Measurements from ENCODE around the gene ARHGAP30.
"Not testable (repeated sequence)": the region's sequence is repeated elsewhere in the genome, so short reads cannot be mapped to it uniquely, and the experiment has no call there.

Gene ARHGAP30

DNA sequence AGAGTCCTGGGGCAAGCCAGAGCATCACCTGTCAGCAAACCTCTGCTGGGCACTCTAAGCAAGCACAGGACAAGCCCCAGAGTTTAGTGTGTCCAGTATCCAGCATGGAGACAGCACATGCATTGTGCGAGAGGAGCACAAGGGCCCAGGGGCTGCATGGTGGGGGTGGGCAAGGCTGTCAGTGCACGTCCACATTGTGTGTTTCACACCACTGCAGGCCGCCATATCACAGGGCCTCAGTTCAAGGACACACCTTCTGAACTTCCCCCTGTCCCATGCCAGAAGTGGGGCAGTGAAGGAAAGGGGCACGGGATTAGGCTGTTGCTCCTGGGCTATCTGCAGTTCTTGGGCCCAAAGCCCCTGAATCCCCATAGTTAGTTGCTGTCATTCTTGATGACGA lies 30.1 kb downstream of the ARHGAP30 start:
- no peak for DNase-seq (ENCODE audit: low read depth in 1 of 2, low spot score in 1 of 2)

DNA sequence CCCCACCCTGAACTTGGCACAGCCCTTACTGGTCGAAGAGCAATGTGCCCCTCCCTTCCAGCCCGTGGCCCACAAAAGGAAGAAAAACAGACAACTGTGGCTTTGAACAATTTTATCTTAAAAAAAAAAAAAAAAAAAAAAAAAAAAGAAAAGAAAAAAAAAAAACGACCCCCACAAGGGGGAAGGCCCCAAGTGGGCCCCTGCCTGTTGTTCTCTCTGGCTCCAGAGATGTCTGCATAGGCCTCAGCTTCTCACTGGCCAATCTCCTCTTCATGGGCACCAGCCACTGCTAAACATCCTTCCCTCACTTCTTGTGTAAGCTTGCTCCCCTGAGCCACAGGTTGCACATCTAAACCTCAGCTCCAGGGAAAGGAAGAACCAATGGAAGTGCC lies 30.5 kb downstream of the ARHGAP30 start:
- no peak for DNase-seq (ENCODE audit: low read depth in 1 of 2, low spot score in 1 of 2)

DNA sequence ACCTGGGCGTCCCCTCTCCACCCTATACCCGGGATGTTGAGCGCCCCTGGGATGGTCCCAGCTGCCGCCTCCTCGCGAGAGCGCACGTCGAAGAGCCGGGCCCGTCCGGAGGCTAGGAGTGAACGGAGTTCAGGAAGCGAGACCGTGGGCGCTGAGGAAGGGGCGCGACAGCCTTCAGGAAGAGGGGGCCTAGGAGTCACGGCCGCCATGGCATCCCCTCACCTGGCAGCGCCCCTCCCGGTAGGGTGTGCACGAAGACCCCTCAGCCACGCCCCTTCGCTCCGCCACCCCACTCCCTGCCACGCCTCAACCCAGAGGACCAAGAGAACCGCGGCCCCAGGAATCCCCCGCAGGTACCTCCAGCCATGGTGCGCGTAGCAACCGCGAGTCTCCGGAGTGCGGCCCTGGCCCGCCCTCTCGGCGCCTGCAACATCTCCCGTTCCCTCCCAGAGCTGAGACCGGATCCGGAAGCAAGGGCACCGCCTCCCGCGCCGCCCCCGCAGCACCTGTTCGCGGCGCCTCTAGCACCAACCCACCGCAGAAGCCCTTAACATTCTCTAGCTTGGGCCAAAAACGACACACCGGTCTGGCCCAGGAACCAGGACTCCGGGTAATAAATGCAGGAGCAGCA lies 31.1 kb downstream of the ARHGAP30 start, which contains the start of gene TSTD1:
Gene TSTD1 (minus strand): TSS at position 442 of the 631 bp plus-strand sequence. CDS start 75 bp downstream, at position 367.
- peak; percentile 67 to 75 for DNase-seq (ENCODE audit: low read depth in 1 of 2, low spot score in 1 of 2)

DNA sequence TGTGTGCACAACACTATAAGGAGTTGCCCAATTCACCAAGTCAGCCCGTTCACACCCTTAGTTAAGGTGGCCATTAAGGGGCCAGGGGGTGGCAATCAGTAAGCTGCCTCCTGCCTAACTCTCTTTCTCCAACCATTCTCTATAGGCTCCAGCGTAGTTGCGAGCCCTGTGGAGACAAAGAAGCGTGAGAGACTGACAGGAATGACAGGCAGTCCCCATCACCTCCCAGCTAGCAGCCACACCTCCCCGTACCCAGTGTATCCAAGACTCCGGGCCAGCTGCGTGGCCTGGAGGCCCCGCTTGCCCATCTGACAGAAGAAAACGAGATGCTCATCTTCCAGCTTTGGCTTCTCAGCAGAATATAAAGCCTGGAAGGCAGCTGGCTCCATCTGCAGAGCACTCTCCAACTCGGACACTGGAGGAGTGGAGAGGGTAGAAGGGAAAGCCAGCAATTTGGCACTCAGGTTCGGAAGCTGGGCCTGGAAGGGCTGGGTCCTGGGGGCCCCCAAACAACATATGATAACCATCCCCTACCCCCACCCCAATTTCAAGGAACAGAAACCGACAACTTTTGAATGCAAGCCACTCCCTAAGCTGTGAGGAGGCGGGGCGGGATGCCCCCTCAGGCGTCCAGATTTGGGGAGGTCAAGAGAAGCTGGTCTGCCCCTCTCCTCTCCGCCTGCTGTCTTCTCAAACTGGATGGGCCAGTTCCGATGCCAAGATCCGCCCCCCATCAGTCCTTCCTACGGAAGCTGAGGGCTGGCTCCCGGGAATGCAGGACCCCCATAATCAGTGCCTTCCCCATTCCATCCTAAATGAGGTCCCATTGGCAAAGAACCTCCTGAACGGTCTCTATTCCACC lies 31.8 kb downstream of the ARHGAP30 start:
- DNase-seq (ENCODE audit: low read depth in 1 of 2, low spot score in 1 of 2), result no peak

DNA sequence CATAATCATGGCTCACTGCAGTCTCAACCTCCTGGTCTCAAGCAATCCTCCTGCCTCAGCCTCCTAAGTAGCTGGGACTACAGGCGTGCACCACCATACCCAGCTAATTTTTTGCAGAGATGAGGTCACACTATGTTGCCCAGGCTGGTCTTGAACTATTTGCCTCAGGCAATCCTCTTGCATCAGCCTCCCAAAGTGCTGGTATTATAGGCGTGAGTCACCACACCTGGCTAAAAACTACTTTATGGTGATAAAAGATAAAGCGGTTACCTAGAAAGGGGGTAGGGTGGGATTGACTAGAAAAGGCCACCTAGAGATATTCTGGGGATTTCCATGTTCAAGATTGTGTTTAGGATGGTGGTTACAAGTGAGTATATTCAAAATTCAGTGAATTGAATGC lies 35.9 kb downstream of the ARHGAP30 start:
- no peak for DNase-seq (ENCODE audit: low read depth in 1 of 2, low spot score in 1 of 2)

DNA sequence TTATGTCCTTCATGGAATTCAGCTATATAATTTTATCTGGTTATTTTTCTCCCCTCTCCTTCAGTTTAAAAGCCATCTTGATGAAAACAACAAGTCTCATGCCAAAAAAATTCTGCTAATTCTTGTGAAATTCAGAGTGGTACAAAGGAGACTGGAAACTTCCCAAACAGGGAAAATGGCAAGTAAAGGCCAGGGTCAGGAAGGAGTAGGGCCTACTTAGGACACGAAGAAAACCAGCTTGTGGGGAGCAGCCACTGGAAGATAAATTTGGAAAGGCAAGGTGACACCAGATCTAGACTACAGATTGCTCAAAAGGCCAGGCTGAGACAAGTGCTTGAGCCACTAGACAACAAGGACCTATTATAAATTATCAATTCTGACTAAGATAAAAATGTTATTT lies 37.3 kb downstream of the ARHGAP30 start:
- DNase-seq (ENCODE audit: low read depth in 1 of 2, low spot score in 1 of 2), result no peak

DNA sequence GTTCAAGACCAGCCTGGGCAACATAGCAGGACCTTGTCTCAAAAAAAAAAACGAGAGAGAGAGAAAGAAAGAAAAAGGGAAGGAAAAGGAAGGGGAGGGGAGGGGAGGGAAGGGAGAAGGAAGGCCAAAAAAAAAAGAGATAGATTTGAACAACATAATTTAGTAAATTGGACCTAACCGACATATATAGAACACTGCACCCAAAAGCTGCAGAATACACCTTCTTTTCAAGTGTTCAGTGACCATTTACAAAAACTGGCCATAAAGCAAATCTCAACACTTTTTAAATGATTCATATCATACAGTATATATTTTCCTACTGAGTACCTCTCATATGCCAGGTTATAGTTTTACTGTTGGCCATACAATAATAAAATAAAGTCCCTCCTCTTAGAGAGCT lies 37.8 kb downstream of the ARHGAP30 start:
- DNase-seq (ENCODE audit: low read depth in 1 of 2, low spot score in 1 of 2), result no peak

DNA sequence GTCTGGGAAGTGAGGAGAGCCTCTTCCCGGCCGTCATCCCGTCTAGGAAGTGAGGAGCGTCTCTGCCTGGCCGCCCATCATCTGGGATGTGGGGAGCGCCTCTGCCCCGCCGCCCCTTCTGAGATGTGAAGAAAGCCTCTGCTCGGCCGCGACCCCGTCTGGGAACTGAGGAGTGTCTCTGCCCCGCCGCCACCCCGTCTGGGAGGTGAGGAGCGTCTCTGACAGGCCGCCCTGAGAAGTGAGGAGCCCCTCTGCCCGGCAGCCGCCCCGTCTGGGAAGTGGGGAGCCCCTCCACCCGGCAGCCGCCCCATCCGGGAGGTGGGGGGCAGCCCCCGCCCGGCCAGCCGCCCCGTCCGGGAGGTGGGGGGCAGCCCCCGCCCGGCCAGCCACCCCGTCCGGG lies 40.2 kb downstream of the ARHGAP30 start:
- DNase-seq (ENCODE audit: low read depth in 1 of 2, low spot score in 1 of 2), result not testable (repeated sequence)

DNA sequence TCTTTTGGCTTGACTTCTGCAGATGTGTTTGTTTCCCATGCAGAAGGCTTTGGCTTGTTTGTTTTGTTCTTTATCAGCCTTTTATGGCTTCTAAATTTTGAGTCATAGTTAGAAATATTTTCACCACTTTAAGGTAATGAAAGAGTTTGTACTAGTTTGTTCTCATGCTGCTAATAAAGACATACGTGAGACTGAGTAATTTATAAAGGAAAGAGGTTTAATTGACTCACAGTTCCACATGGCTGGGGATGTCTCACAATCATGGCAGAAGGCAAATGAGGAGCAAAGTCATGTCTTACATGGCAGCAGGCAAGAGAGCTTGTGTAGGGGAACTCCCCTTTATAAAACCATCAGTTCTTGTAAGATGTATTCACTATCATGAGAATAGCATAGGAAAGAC lies 42.7 kb downstream of the ARHGAP30 start:
- not testable (repeated sequence) for DNase-seq (ENCODE audit: low read depth in 1 of 2, low spot score in 1 of 2)

DNA sequence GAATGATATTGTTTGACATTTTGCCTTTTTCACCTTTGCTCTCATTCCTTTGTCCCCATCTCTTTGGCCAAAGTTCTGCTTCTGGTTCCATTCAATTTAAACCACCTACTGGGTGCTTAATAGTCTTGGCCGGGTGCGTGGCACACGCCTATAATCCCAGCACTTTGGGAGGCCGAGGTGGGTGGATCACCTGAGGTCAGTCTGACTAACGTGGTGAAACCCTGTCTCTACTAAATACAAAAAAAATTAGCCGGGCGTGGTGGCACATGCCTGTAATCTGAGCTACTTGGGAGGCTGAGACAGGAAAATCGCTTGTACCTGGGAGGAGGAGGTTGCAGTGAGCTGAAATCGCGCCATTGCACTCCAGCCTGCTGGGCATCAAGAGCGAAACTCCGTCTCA lies 47.3 kb downstream of the ARHGAP30 start:
- DNase-seq (ENCODE audit: low read depth in 1 of 2, low spot score in 1 of 2), result not testable (repeated sequence)

DNA sequence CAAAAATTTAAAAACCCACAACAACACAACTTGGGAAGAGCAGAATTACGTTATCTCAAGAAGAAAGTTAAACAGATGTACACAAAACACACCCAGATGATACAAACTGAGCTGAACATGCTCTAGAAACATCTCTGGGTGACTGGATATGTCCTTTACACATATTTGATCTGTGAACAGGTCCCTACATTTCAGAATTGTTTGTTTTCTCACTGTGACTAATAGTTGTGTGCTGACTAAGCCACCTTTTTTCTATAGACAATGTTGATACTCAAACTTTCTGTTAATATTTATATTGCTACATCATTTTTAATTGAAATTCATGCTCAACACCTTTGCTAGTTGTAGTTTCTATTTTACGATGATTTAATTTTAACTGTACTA lies 47.7 kb downstream of the ARHGAP30 start:
- no peak for DNase-seq (ENCODE audit: low read depth in 1 of 2, low spot score in 1 of 2)

DNA sequence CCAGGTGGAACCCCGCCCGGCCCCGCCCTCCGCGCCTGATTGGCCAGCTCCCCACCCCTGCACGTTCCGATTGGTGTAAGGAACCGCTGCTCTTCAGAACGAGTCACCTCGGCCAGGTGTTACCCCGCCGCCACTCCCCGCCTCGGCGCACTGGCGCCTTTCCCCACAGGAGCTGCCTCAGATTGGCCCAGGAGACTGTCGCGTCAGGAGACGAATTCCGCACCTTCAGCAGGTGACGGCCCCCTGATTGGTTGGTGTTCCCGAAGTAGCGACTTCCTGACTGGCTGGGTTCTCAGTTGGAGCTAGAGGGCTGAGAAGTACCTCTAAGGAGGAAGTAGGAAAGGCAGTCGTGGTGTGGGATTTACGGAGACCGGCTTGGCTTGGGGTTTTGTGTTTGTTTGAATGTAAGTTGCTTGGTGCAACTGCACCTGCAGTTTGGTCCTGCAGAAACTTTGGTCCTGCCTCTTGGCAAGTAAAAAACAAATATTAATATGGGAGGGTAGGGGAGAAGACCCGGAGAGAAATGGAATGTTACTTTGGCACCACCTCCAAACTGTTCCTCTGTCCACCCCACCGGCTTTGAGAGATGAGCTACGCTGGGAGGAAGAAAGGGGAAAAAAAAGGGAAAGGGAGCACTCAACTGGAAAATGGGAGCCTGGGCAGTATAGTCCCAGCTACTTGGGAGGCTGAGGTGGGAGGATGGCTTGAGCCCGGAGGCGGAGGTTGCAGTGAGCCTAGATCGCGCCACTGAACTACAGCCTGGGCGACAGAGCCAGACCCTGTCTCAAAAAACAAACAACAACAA lies 48.3 kb downstream of the ARHGAP30 start:
- peak; percentile 65 to 68 for DNase-seq (ENCODE audit: low read depth in 1 of 2, low spot score in 1 of 2)

DNA sequence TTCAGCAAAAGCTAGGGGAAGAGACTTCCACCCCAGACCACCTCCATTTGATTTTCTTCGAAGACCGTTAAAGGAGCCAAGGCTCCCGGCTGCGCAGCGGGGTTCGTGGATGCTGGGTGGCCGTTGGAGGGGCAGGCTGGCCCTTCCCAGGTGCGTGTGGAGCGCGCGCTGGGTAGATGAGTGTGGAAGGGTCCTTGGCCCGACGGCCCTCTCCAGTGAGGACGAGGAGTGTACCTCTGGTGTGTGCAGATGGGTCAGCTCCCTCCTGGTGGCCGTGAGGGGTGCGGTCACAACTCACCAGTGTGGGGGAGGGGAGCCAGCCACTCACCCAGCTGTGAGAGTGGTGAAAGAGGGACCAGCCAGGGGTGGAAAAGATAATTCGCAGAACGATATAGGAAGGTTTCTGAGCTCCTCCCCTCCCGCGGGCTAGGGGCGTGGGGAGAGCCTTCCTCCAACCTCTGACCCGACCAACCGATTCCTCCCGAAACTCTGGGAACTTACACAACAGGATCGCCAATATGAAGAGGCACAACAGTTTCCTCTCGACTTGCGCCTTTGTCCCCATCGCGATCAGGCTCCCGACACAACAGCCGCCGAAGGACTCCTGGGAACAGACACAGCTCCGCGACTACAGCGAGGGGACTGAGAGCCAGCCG lies 49.1 kb downstream of the ARHGAP30 start, which contains the start of gene F11R:
Gene F11R (minus strand): TSS at position 644 of the 656 bp plus-strand sequence. CDS start 79 bp downstream, at position 565.
- no peak for DNase-seq (ENCODE audit: low read depth in 1 of 2, low spot score in 1 of 2)

DNA sequence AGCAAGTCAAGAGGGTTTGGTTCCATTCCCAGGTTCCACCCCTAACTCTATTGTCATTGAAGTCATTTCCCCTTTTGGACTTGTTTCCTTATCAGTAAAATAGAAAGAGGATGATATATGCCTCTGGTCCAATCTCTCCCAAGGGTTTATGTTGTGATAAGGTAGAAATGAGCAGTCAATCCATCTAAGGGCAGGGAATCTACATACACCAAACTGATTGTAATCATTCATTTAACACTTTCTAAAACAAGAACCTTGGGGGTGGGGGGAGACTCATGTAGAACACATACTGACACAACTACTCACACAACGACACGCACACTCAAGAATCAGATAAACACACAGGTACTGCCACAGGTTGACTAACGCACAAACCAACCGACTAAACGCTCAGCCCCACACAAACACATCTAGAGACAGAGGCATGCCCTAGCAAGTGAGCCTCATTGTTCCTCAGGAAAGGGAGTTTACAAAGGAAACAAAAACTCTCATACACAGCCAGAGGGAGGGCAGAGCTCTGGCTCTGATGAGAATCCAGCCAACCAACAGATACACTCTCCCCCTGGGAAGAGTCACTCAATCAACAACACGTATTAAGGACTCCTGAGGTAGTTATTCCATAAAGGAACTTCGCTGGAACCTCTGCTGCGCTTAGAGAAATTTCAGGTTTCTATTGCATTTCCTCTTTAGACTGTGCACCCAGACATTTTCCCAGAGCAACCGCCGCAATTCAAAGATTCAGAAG lies 49.8 kb downstream of the ARHGAP30 start:
- DNase-seq (ENCODE audit: low read depth in 1 of 2, low spot score in 1 of 2), result no peak

DNA sequence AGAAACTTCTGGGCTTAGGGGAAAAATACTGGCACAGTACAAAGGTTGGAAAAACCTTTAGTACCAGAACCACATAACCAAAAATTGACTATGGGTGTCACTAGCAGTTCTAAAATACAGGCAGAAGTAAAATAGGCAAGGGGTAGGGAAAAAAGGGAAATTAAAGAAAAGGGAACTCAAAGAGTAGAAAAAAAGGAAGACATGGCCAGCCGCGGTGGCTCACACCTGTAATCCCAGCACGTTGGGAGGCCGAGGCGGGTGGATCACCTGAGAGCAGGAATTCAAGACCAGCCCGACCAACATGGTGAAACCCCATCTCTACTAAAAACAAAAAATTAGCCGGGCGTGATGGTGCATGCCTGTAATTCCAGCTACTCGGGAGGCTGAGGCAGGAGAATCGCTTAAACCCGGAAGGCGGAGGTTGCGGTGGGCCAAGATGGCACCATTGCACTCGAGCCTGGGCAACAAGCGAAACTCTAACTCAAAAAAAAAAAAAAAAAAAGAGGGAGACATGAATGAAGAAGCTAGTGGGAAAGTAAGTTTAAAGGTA lies 50.5 kb downstream of the ARHGAP30 start:
- not testable (repeated sequence) for DNase-seq (ENCODE audit: low read depth in 1 of 2, low spot score in 1 of 2)

DNA sequence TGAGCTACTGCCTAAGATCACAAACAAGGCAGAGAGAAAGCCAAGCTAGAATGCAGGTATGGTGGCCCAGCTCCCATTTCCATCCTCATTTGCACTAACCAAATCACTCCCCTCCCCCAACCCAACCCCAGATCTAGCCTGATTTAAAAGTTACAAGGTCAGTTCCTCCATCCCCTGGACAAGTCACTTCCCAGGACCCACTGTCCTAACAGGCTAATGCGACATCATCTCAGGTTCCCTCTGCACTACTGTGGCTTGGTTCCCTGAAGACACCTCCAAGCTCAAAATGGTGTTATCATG lies 51.1 kb downstream of the ARHGAP30 start:
- DNase-seq (ENCODE audit: low read depth in 1 of 2, low spot score in 1 of 2), result no peak

DNA sequence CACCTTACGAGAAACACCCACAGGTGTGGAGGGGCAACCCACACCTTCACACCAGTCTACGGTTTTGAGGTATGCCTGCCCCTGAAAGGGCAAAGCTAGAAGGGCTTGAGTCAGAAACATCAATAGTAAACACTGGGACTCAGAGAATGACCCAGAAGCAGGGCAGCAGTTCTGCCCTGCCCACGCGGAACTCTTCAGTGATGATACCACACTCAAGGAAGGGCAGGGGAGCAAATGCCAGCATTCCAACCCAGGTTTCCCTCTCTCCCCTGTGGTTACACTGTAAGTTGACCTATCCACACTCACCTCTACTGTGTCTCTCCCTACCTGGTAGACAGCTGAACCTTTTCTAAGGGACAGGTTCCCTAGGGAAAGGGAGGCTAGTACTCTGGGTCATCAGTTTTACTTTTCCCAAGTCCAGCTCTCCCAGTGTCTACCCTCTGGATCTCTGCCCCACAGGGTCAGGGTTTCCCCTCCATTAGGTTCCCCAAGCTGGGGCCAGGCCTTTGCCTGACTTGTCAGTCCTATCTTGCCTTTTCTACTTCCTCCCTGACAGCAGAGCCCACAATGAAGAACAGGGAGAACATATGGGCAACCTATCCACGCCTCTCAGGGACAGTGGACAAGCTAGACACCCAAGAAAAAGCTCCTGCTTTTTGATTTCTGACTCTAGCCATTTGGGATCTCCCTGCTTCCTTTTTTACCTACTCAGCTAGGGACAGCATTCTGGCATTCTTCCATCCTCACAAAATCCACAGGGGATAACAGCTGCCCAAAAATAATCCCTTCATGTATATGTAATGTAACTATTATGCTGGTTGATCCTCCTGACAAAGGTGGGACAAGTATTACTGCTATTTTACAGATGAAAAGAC lies 51.7 kb downstream of the ARHGAP30 start:
- DNase-seq (ENCODE audit: low read depth in 1 of 2, low spot score in 1 of 2), result no peak

DNA sequence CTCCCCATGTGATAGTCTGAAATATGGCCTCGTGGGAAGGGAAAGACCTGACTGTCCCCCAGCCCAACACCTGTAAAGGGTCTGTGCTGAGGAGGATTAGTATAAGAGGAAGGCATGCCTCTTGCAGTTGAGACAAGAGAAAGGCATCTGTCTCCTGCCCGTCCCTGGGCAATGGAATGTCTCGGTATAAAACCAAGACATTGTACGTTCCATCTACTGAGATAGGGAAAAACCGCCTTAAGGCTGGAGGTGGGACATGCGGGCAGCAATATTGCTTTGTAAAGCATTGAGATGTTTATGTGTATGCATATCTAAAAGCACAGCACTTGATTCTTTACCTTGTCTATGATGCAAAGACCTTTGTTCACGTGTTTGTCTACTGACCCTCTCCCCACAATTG lies 52.5 kb downstream of the ARHGAP30 start:
- DNase-seq (ENCODE audit: low read depth in 1 of 2, low spot score in 1 of 2), result not testable (repeated sequence)

DNA sequence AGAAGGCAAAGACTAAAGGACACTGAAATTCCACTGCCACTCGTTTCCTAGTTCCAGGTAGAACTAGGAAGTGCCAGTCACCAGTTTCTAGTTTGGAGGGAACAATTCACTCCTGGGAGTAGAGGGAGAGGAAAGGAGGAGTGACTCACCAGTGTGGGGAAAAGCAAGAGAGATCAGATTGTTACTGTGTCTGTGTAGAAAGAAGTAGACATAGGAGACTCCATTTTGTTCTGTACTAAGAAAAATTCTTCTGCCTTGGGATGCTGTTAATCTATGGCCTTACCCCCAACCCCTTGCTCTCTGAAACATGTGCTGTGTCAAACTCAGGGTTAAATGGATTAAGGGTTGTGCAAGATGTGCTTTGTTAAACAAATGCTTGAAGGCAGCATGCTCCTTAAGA lies 53.0 kb downstream of the ARHGAP30 start:
- DNase-seq (ENCODE audit: low read depth in 1 of 2, low spot score in 1 of 2), result not testable (repeated sequence)

Data from activated CD4-positive, alpha-beta T cell treated with anti-CD3 and anti-CD28 coated beads, Interleukin-2, amount 50 U/mL, for 24 hours (primary cell).